ENCODE results near the gene NFIC.
A peak's percentile ranks its signal among the peaks of the same experiment; 100 is the strongest.
"Not testable (repeated sequence)": the region's sequence is repeated elsewhere in the genome, so short reads cannot be mapped to it uniquely, and the experiment has no call there.

Gene NFIC

DNA sequence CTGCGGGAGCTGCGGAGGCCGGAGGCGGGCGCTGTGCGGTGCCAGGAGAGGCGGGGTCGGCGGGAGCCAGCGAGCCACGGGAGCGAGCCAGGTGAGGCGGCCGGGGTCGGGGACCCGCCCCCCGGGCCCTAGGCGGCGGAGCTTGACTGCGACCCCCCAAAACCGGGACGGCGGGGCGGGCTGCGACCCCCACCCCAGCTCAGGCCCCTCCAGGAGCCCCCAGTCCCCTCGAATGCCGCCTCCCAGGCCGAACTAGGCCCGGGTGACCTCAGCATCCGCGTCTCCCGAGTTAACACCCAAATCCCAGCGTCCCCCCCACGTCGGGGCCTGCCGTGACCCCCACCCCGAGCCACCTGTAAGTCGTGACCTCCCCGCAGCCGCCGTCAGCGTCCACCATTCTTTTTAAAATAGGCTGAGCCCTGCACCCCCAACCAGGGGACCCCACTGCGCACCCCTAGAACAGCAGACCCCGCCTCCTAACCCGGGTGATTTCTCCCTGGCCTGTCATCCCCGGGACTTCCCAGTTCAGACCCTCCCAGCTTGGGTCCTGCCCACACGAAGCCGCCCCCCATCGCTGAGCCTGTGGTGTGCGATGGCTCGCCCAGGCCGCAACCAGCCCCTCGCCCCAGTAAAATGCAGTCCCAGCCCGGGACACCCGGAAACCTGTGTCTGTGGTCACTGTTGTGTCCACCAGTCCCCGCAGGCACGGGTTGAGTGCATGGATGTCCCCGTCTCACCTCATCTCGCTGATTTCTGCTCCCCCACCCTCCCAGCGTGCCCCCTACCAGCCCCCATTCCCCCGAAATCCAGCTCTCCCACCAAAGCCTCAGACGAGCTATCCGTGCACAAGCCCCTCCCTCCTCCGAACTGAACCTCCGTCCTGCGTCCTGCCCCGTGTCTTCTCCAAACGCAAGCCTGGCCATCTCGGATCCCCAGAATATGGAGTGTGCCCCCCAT, 140.3 kb downstream of the NFIC start:
- DNase-seq, result peak in 9 of 51 donors; percentile 9 to 57 (median 41)

DNA sequence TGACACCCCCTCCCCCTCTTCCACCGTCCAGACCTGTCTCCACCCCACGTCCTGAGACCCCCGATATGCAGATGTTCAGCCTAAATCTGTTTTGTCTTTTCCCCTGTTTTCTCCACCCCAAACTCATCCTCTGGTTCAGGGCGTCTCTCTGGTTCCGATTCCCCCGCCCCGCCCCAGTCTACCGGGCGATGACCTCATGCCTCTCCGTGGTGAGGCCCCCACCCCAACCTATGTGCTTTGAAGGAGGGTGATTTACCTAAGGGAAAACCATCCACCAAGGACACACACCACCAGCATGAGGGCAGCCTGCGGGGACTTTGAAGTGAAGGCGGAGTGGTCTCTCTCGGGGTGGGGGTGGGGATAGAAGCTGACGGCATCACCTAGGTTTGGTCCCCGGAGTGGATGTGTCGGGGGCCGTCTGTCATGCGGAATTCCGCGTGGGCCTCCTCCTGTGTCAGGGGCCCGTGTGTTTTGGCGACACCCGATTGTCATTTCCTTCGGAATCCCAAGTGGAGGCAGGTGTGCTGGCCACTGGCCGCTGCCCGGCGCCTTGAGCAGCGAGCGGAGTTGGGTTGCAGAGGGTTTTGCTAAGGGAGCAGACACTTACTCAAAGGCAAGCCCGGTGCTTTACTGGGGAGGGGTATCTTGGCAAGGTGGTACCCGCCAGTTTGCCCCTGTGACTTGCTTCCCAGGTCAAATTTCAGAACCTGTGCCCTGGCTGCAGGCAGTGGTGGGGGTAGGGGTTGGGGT, 141.2 kb downstream of the NFIC start:
- peak in 7 of 51 donors; percentile 3 to 45 (median 32) for DNase-seq

DNA sequence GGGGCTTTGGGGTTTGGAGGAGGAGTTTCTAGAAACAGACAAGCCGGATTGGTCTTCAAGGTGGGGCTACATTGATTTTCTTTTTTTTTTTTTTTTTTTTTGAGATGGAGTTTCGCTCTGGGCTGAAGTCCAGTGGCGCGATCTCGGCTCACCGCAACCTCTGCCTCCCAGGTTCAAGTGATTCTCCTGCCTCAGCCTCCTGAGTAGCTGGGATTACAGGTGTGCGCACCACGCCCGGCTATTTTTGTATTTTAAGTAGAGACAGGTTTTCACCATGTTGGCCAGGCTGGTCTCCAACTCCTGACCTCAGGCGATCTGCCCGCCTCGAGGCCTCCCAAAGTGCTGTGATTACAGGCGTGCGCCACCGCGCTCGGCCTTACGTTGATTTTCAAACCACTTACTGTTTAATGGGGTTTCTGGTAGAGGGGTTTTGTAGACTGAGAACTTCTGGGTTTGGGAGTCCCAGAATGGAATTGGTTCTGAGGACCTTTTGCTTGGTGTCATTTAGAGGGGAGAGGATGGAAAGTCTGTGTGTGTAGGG, 141.8 kb downstream of the NFIC start:
- not testable (repeated sequence) for DNase-seq

DNA sequence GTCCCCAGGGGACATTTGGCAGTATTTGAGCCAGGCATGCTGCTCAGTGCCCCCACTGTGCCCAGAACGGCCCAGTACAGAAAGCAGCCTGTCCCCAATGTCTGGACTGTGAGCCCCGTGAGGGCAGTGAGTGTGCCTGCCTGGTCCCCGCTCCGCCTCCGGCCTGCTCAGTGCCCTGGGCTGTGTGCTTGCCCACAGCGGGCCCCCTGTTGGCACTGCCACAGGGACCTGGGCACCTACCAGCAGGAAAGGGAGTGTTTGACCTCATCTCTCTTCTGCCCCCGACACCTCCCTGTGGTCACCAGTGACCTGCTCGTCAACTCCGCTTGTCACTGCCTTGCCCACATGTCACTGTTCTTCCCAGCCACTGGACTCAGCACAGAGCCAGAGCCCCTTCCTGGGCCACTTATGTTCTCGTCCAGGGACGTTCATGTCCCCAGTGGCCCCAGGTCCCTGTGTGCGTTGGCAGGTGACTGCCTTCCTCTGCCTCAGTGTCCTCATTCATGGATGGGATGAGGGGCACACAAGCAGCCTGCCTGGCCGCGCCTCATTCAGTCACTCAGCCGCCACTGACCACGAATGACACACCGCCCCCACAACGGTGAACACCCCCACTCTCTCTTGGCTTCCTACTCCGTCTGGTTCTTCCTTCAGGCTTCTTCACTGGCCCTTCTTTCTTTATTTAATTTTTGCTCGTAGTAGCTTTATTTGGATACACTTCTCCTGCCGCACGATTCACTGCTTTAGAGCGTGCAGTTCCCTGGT, 142.6 kb downstream of the NFIC start:
- DNase-seq, result peak in 1 of 51 donors; percentile 26

DNA sequence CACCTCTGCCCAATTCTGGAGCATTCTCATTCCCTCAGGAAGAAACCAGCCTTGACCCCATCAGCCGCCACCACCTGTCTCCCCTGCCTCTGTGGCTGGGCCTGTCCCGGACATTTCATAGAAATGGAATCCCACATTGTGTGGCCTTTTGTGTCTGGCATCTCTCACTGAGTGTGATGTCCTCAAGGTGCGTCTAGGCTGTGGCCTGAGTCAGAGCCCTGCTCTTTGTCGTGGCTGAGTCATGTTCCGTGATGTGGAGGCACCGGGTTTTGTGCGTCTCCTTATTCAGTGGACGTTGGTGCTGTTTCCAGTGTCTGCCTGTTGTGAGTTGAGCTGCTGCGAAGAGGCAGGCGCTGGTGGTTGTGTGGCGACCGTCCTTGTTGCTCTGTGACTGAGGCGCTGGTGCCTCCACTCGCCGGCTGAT, 143.2 kb downstream of the NFIC start:
- DNase-seq, result peak in 2 of 51 donors; percentile 6 to 58

DNA sequence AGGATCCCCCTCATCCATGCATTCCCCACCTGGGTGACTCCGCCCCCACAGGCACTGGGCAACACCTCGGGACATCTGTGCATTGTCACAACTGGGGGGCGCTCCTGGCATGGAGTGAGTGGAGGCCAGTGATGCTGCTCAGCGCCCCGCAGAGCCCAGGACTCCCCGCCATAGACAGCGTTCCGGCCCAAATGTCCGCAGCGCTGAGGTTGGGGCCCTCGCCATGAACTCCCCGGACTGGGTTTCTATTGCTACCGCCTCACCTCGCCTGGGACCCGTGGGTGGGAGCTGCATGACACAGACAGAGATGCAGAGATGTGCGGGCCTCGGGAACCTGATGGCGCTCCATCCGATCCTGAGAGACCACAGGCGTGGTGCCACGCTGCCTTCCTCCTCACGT, 144.3 kb downstream of the NFIC start:
- DNase-seq, result no peak

DNA sequence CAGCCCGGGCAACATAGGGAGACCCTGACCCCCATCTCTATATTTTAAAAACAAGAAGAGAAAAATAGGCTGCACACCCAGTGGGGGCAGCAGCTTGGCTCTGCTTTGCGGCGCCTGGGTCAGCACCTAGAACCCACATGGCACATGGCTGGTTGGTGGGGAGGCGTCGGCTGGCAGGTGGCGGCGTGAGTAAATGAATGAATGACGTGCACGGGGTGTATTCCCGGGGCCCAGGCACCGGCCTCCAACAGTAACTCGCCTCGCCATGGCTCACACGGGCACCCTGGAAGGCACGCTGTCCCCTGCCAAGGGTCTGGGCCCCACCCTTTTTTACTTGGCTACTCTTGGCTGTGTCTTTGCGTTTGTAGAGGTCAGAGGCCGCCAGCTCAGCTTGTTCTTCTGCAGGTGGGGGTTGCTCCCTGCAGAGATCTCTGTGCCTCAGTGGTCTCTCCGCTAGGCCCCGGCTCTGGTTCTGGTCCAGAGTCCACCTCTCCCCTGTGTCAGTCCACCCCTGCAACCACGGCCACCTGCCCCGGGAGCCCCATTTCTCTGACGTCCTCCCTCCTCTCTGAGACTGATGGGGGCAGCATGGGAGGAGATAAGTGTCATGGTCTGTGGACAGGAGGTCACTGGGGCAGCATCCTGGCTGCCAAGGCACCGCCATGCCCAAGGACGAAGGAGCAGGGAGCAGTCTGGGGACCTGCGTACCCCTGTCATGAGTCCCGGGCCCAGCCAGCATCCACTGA, 145.3 kb downstream of the NFIC start:
- DNase-seq, result no peak

DNA sequence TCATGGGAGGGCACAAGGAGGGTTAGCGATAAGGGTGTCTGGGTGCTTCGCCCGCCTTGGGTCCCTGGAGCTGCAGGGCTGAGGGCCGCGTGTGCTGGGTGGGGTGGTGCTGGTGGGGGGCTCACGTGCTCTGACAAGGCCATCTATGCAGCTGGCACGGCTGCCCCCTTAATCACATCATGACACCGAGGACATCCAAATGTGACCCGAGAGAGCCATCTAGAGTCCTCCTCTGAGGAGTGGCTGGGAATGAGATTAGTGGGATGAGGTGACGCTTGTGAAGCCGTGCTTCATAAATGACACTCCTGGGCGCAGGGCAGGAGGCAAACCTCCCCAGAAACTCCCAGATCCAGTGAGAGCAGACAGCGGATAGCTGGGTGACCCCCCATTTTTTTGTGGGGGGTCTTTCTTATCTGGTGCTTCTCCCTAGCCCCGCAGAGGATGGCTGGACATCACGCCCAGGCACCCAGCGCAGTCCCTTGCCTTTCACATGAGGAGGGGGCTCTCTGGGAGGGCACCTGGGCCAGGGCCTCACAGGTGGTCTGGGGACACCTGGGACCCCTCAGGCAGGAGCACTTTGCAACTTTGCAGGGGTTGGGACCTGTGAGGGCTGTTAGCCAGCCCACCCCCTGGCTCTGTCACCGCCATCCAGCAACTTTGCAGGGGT, 146.3 kb downstream of the NFIC start:
- peak in 10 of 51 donors; percentile 10 to 46 (median 20) for DNase-seq

DNA sequence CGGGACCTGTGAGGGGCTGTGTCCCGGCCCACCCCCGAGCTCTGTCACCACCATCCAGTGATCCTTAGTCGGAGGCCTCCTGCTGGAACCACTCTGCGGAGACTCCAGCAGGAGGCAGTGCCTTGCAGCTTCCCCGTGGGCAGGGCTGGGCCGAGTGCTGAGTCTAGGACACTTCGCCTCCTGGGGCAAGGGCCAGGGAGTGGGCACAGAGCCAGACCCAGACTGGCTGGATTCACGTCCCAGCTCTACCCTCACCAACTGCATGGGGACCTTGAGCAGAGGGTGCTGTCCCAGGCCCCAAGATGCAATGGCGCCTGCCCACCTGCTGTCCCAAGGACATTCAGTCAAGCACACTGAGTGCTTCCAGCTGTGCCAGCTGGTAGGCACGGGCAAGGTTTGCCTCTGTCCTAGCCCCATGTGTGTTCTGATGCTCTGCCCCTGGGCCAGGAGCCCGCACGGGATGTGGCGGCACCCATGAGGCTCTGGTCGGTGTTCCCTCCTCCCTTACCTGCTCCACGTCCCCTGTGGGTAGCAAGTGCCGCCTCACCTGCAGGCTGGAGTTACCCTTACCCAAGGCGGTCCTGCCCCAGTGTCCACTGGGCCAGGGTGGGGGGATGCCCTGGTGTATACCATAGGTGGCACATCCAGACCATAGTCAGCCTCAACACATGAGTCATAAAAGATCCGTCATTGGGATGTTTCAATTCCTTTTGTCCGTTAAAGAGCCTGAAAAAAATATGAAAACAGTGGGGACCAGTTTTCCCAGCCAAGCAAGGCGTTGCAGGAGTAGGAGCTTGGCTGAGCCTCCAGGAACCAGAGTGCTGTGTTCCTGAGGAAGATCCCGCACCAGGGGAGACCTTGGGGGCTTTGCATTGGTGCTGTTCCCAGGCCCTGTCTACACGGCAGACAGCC, 147.1 kb downstream of the NFIC start:
- DNase-seq, result peak in 4 of 51 donors; percentile 12 to 41 (median 18)

DNA sequence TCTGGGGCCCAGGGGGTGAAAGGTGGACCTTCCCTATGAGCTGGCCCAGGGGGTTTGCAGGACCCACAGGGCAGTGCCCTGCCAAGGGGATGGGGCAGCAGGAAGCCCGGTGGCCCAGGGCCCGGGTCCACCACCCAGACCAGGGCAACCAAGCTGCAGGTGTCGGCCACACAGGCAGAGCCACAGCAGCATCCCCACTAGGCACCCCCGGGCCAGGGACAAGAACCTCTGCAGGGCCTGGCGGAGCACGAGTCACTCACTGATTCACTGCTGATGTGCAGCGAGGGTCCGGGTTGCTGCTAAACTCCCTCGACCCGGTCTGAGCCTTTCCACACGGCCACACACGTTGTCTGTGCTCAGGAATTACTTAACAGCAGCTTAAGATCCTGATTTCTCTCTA, 148.5 kb downstream of the NFIC start:
- DNase-seq, result no peak

DNA sequence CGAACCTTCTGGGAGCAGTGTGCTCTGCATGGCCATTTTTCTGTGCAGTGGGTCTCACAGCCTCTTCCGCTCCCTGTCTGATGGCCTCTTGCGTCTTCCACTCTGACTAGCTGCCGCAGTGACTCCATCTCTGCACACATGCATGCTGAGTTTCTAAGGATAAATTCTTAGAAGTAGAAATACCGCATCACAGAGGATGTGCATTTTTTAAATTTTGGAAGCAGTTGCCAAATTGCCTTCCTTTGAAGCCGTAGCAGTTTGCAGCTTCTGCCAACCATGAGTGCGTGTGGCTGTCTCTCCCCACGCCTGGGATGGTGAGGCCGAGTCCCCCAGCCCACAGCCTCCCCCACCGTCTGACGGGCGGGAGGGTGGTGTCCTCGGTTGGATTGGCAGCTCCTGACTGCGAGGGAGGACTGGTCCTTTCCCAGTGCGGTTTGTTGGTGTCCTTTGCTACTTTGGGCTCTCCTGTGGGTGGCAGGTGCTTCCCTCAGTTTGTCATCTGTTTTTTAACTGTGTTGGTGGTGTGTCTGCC, 149.6 kb downstream of the NFIC start:
- peak in 1 of 51 donors; percentile 41 for DNase-seq

DNA sequence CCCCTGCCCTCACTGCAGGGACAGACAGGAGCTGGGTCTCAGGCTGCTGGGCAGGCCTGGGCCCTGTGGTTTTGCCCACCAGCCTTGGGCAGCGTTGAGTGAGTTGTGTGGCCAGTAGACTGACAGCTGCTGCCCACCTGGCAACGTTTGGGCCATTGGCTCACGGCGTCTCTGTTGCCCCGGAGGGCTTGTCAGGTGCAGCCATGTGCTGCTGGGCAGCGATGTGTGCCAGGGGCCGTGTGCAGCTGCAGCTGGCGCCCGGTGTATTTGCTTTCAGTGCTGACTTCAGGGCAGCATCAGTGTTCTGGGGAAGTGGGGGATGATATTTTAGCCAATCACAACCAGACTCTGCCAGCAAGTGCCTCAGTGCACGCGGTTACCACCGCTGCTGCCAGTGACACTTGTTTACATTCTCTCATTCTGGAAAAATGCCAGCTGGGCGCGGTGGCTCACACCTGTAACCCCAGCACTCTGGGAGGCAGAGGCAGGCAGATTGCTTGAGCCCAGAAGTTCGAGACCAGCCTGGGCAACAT, 150.4 kb downstream of the NFIC start:
- peak in 11 of 51 donors; percentile 10 to 37 (median 23) for DNase-seq

DNA sequence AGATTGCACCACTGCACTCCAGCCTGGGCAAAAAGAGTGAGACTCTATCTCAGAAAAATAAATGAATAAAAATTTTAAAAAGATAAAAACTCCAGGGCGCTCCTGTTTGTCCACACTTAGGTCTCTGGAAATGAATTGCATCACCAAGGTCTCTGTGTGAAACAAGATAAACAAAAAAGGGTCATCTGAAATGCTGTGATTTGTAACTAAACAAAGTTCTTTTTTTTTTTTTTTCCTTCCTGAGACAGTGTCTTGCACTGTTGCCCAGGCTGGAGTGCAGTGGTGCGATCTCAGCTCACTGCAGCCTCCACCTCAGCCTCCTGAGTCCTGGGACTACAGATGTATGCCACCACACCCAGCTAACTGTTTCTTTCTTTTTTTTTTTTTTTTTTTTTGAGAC, 151.3 kb downstream of the NFIC start:
- DNase-seq, result no peak

DNA sequence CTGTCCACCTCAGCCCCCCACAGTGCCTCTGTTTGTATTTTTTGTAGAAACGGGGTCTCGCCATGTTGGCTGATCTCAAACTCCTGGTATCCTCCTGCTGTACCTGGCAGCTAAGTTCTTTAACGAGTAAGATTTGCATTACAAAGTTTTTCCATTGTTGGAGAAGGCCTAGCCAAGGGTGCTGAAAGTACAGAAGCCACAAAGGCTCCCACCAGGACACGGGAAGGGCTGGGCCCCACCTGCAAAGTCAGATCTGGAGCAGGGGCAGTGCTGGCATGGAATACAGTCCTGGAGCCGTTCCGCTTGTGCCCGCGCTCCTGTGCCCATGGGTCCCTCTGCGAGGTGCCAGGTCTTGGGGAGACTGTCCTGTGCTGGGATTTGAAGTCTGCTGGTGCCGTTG, 151.9 kb downstream of the NFIC start:
- no peak for DNase-seq

DNA sequence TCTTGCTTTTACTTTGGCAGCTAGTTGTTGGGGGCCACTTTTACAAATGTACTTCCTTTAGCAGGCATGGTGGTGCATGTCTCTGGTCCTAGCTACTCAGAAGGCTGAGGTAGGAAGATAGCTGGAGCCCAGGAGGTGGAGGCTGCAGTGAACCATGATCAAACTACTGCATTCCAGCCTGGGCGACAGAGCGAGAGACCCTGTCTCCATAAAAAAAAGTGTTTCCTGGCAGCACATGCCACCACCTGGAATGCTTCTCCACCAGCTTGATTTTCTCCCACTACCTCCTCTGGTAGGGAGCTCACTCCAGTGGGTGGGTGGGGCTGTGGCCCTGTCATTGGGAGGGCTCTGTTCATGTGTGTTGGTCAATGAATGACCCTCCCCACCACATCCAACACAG, 152.3 kb downstream of the NFIC start:
- no peak for DNase-seq

Data from hypothalamus (tissue), 51 donors.